GM18951 (cell line): Measurements from ENCODE around the gene KBTBD8.

Source experiments
- POLR2A ChIP-seq: IDR thresholded peaks from 4 replicates; pipeline ENCODE4 v1.6.1; 2011; ENCODE audit warnings: mild to moderate bottlenecking; ENCODE audit not compliant: insufficient read length, insufficient read depth; ENCODE audit errors: extremely low read depth
- in situ Hi-C: fragments of 300-500 bp; cut with MboI; formaldehyde crosslinking; loops from one replicate; pipeline ENCODE4 v1.12.0; 2022; ENCODE audit warnings: low sequenced_read_pairs, mixed read lengths, inconsistent platforms; ENCODE audit not compliant: unreplicated experiment

KBTBD8 gene

GRCh38 chr3:67006460-67006859, 8.4 kb downstream of the KBTBD8 start:
- TF ChIP-seq POLR2A, result no peak
- in situ Hi-C loops, result no loop called here

- in situ Hi-C loops, result no loop called here
- TF ChIP-seq POLR2A, result no peak
Measured at GRCh38 chr3:67008388-67008787, 10.3 kb downstream of the KBTBD8 start.

DNA sequence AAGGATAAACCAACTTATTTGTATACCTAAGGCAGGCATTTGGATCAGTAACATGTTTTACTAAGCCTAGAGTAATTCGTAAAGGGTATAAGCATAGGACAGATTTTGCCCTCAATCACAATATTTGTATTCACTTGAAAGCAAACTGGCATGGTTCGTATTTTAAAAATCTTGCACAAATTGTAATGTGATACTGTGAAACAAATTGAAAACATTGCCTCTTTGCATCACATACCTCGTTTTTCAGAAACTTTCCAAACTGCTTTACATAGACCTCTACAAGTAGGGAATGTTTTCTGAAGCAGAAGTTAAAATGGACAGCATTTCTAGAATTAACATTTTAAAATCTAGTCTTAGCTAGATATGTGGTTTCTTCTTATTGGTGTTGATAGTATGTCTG, 11.6 kb downstream of the KBTBD8 start:
- in situ Hi-C loops, result no loop called here
- TF ChIP-seq POLR2A, result no peak

- in situ Hi-C loops, result no loop called here
- no peak for TF ChIP-seq POLR2A
Measured at GRCh38 chr3:67011414-67012131, 13.5 kb downstream of the KBTBD8 start.

- in situ Hi-C loops, result no loop called here
- no peak for TF ChIP-seq POLR2A
Measured at GRCh38 chr3:67012564-67012963, 14.5 kb downstream of the KBTBD8 start.

- in situ Hi-C loops, result no loop called here
- no peak for TF ChIP-seq POLR2A
Measured at GRCh38 chr3:67015702-67016484, 17.8 kb downstream of the KBTBD8 start.

GRCh38 chr3:67016522-67017080, 18.5 kb downstream of the KBTBD8 start:
- TF ChIP-seq POLR2A, result no peak
- in situ Hi-C loops, result no loop called here

- in situ Hi-C loops, result no loop called here
- TF ChIP-seq POLR2A, result no peak
Measured at GRCh38 chr3:67017211-67017610, 19.1 kb downstream of the KBTBD8 start.

GRCh38 chr3:67018105-67018788, 20.1 kb downstream of the KBTBD8 start:
- in situ Hi-C loops, result no loop called here
- no peak for TF ChIP-seq POLR2A

GRCh38 chr3:67018789-67019526, 20.9 kb downstream of the KBTBD8 start:
- no peak for TF ChIP-seq POLR2A
- in situ Hi-C loops, result no loop called here

DNA sequence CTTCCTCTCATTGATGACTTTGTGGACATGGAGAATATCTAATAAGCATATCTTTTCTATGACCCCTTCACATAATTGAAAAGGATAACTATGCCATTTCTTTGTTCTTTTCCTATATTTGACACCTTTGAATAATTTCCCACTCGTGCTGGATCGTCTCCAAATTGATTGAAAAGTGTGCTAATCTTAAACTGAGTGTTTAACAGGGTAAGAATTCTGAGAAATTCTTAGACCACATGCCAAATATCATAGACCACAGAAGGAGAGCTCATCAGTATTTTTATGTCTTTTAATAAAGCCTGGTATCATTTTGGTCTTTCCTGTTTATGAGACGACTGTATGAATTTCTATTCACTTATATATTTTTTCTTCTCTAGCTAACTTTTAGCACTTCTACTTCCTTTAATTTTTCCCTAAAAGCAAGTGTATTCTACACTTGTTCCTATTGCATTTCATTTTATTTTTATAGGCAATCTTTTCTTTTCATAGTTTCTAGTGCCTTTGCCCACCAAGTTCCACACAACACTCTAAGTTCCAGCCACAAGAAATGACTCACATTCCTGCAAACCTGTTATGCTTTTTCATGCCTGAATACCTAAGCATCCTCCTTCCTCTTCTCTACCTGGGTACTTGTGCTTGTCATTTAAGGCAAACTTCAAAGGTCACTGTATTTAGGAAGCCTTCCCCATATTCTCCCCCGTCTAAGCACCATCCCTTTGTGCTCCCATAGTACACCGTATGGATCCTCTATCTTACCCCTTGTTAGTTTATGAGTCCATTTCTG, 30.1 kb downstream of the KBTBD8 start:
- TF ChIP-seq POLR2A, result no peak
- in situ Hi-C loops, result no loop called here
